HL-60/S4 treated with retinoic acid at 250 ng/mL for 4 days and 3 days (cell line): ENCODE results near the gene FASN.

Experiments used
- in situ Hi-C: fragments of 300-500 bp; cut with MboI; formaldehyde crosslinking; loops from 2 replicates; pipeline ENCODE4 v1.7.0; 2022; ENCODE audit warnings: low sequenced_read_pairs

FASN gene

DNA sequence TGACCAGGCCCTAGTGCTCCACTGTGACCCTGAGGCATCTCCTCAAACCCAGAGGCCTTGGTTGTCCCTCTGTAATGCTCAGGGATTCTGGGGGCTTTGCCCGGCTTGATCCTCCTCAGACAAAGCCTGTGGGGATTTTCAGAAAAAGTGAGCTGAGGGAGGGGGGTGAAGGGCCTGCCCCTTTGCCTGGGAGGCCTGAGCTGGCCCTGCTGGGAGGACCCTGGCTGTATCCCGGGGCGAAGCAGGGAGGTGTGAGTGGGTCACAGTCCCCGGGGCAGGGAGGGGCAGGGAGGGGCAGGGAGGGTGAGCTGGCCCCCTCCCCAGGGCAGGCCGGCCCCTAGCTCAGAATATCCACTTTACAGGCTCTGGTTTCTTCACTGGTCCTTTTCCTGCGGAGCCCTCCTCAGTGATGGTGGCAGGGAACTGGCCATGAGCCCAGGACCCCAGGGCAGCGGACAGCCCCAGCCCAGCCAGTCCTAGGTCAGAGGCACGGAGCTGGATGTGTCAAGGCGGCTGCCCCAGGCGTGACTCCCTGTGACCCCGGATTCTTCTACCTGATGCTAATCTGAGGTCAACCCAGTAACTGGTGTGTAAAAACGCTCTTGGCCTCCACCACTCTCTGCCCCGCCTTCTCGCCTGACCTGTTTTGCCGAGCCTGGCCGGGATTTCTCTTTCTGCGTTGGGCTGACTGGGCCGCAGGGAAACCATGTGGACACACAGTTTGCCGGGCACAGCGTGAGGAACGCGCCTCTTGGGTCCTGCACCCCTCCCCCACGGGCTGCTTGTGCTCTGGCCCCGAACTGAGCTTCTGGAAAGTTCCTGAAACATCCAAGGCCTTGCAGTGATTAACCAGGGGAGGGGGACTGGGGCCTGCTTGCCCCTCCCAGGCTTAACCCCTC is 5.8 kb upstream of the FASN start:
- in situ Hi-C loops = no loop called here

DNA sequence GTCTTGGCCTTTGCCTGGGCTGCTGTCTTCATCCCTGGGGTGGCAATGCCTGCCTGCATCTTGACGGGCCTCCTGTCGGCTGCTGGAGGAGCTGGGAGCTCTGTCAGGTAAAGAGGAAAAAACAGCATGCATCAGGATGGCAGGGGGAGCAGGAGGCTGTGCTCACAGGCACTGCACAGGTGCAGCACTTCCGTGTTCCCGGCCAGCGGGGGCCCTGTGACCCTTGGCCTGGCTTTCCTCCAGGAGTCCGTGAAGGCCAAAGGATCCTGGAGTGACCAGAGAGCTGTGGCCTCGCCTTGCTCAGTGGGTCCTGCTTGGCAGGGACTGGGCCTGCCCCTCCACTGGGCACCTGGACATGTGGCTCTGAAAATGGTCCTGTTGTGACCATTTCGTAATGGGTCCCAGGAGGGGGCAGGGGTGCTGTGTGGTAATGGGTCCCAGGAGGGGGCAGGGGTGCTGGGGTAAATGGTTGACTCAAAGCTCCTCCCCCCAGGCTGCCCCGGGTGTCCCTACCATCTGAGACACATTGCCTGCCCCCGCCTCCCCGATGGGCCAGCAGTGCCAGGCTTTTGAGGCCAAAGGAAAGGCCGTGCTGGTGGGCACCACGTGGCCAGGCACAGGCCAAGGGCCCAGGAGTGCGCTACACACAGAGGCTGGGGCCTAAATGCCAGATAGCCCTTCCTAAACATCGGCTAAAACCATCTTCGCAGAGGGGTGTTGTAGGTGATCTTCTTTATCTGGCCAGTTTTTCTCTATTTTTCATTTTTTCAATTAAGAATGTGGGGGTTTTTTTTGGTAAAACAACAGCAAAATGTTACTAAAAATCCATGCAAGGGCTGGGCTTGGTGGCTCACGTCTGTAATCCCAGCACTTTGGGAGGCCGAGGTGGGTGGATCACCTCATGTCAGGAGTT is 4.0 kb upstream of the FASN start:
- in situ Hi-C loops = no loop called here

DNA sequence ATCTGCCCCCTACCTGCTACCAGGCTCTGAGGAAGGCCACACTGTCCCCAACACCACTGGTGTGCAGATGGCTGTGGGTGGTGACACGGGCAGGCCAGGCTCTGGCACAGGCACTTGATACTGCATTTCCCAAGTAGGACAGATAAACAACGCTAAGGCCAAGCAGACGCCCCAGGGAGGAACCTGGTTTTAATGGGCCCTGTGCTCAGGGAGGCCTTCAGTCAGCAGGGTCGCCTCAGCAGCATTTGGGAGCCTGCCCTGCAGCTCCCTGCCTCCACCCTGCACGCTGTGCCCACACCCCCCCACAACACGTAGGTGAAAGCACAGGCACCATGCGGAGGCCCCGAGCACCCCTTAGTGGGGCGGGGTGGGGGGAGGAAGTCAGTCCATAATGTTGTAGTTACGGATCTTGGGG is 3.3 kb upstream of the FASN start:
- in situ Hi-C loops = no loop called here

DNA sequence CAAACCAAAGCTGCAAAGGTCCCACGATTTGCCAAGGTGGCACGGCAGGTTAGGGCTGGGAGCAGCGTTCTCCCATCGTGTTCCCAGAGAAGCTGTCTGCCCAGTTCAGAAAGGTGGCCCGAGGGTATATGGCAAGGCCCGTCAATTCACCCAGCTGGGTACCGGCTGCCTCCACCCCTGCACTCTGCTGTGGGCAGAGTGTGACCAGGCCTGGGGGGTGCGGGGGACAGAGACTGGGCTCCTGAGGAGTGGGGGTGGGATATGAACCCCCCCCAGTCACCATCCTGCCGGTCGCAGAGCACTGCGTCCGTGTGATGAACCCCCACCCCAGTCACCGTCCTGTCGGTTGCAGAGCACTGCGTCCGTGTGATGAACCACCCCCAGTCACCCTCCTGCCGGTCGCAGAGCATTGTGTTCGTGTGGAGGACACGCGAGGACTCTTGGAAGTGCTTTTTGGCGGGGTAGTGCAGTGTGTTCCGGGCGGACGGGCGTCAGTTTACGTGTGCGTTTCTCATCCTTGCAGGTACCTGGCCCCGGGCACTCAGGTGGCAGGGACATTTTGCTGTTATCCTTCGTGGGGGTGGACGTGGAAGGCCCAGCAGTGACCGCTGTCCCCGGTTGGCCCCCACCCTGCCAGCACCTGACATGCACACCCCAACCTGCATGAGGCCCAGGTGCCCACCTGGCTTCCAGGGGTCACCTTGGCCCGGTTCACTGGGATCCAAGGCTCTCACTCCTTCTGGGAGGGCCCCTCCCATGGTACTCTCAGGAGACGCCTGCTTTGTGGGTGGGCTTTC is 2.7 kb upstream of the FASN start:
- in situ Hi-C loops = no loop called here

DNA sequence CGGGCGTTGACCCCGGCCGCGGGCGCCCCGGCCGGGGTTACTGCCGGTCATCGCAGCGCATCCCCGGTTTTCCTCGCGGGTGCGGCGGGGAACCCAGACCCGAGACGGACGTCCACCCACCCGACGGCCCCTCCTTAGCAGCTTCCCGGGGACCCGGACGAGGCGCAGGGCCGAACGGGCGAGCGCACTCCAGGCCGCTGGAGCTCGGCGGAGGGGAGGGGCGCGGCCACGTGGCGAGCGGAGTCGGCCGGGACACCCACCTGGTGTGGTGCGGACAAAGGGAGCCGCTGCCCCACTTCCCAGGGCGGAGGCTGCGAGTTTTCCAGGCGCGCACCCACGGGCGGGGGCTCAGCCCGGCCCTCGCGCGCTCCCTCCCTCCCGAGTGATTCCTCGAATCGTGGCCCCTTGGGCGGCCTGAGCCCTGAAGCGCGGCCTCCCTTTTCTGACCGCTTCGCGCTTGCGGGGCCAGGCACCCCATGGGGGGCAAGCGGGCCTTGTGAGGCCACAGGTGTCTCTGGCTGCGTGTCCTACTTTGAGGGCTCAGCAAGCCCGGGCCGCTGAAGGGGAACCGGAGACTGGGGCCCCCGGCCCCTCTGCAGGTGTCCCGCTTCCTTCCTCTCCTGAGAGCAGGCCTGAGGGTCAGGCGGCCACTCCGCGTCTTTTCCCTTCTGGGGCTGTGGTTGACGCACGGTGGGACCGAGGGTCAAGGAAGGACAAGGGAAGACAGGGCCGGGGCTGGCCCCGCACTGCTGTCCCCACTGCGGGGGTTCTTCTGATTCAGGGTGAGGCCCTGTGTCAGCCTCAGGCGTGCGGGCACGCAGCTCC is 1.1 kb upstream of the FASN start:
- in situ Hi-C loops = no loop called here

DNA sequence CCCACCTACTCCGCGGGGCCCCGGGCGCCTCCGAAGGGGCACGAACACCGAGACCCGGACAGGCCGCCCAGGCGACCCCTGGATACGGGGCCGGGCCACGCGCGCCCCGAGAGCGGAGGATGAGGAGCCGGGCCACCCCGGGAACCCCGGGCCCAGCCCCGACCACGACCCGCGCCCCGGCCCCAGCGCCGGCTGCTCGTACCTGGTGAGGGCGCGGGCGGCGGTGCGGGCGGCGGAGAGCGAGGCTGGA is 192 bp downstream of the FASN start:
- in situ Hi-C loops = no loop called here

DNA sequence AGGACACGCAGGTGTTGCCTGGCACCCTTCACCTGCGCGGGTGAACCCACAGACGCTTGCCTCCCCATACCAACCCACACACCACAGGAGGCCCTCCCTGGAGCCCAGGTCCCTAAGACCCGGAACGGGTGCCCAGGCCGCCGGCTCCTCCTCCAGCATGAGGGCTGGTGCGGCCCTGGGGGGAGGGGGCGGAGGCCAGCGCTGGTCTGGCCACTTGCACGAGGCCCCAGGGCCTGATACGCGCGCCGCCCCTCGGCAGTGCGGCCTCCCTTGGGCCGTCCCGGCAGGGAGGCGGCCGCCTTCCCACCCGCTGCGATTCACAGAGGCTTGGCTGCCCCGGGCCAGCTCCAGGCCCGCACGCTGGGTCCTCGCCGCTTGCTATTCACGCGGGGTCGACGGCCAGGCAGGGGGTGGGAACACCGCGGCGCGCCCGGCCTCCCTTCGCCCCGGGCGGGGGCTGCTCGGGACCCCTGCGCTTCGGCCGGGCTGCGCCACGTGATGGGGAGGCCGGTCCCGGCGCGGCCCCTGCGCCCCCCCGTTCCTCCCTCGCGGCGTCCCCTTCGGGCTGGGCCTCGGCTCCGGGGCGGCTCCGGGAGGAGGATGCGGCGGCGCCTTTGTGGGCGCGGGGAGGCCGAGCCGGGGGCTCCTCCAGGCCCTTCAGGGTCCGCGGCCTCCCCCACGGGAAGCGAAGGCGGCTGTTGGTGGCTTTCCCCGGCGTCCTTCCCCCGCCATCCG is 685 bp downstream of the FASN start:
- in situ Hi-C loops = no loop called here

DNA sequence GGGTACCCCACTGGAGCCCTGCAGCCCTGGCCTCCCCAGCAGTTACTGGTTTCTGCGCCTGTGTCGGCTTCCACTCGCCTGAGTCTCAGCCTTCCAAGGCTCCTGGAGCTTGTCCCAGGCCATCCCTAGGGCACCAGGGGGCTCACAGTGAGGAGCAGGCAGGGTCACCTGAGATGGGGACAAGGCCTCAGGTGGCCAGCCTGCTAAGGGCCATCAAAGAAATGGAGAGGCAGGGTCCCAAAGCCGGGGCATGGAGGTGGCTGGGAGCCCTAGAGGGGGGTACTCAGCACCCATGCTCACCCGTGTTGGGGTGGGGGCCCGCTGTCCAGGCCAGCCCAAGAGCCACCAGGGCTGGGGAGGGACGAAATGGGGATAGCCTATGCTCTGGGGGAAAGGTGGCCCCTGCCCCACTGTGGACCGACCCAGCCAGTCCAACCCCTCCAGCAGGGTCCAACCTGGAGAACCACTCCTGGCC is 1.3 kb downstream of the FASN start:
- in situ Hi-C loops = no loop called here

DNA sequence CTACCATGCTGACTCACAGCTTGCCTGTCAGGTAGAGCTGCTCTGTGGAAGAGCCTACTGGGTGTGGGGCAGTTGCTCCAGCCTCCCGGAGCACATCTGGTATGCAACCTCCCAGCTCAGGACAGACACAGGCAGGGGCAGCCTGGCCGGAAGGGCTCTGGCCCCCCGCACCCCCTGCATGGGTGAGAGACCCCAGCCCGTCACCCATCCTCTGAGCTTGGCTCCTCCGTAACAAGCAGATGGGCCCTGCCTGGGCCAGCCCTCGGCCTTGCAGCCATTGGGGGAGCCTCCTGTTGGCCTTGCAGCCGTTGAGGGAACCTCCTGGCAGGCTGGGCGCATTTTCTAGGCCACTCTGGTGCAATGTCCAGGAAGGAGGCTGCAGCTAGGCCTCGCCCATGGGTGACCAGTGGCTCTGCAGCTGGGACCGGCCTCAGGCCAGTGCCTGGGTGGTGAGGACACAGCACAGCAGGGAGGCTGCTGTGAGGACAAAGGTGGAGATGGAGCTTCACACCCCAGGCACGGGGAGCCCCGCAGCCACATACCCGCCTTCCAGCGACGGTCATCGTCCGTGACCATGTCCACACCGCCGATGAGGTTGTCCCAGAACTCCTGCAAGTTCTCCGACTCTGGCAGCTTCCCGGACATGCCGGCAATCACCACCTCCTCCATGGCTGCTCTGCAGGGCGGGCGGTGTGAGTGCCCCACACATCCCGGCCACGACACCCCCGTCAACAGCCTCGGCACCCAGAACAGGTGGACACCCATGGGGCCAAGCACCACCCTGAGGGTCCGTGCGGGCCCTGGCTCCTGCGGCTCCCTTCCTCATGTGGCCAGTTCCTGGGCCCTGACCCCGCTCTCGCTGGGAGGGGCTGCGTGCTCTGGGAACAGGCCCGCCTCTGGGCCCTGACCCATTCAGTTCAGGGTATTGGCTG is 2.0 kb downstream of the FASN start:
- in situ Hi-C loops = no loop called here

DNA sequence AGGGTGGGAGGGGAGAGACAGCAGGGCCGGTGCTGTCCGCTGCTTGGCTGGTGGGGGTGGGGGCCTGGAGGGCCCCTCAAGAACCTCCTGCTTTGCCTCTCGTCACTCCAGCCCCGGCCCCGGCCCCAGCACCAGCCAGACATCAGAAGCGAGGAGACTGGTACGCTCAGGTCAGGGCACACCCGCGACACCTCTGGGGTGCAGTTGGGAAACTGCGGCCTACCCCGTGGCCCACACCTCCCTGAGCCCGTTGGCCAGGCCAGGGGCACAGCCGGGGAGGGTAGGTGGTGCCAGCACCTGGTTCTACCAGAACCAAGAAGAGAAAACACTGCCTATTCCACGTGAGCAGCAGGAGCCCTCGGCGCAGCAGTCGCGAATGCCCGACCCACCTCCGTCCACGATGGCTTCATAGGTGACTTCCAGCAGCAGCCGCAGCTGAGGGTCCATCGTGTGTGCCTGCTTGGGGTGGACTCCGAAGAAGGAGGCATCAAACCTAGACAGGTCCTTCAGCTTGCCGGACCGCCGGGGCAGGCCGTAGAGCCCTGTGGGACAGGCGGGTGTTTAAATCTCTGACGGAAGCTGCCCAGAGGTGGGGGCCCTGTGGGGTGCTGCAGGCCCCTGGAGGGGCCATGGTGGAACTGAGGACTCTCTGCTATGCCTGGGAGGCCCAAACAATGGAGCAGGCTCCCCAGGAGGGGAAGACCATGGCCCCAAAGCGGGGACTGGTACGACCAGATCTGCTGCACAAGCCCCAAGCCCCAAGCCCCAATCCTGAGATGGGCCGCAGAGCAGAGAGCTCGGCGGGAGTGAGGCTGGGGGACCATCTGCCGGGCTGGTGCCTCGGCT is 2.9 kb downstream of the FASN start:
- in situ Hi-C loops = no loop called here

DNA sequence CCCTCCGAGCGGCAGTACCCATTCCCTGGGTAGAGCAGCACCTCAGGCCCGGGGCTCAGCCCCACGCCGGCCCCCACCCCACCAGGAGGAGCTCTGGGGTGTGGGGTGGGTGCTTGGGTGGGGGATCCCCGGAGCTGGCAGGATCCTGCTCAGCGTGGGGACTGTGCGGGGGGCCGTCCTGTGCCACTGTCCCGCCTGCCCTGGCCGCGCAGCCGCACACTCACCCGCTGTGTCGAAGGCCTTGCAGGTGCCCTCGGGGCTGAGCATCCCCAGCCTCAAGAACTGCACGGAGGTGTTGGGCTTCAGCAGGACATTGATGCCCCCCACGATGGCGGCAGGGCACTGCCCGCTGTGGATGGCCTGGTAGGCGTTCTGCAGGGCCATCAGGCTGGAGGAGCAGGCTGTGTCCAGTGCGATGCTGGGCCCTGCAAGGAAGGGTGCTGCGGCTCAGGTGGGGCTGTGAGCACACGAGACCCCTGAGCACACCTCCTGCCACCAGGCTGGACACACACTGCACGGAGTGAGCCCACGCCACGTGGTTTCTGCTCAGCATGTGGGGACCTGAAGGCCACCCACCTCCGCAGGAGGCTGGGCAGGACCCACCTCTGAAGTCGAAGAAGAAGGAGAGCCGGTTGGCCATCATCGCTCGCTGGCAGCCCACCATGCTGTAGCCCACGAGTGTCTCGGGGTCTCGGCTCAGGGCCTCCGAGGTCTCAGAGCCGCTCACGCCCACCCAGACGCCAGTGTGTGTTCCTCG is 4.9 kb downstream of the FASN start:
- in situ Hi-C loops = no loop called here

DNA sequence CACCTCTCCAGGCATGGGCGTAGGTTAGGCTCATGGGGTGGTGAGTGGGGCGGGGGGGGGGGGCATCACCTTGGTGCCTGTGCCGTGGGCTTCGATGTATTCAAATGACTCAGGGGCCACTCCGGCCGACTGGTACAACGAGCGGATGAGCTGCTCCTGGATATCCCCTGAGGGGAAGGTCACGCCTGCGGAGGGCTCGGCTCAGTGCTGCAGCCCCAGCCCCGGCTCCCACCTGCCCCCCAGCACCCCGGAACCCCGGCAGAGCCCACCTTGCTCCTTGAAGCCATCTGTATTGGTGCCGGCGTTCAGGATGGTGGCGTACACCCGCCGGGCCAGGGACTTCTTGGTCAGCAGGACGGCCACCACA is 5.4 kb downstream of the FASN start:
- in situ Hi-C loops = no loop called here

DNA sequence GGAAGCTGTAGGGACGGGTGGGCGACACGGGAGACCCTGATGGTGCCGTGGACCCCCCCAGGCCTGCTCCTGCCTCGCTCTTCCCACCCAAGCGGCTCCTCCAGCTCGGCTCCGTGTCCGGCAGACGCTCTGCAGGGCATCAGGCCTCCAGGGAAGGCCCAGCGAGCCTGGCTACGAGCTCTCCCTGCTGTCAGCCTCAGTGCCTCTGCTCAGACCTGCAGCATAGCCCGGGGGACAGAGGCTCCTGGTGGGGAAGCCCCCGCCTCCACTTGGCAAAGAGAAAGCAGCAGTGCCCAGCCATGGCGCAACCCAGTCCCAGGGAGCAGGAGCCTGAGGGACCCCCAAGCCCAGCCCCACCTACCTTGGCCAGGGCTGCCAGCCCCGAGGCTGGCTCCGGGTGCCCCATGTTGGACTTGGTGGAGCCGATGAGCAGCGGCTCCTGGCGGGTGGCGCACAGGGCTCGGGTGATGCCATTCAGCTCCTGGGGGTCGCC is 5.9 kb downstream of the FASN start:
- in situ Hi-C loops = no loop called here

DNA sequence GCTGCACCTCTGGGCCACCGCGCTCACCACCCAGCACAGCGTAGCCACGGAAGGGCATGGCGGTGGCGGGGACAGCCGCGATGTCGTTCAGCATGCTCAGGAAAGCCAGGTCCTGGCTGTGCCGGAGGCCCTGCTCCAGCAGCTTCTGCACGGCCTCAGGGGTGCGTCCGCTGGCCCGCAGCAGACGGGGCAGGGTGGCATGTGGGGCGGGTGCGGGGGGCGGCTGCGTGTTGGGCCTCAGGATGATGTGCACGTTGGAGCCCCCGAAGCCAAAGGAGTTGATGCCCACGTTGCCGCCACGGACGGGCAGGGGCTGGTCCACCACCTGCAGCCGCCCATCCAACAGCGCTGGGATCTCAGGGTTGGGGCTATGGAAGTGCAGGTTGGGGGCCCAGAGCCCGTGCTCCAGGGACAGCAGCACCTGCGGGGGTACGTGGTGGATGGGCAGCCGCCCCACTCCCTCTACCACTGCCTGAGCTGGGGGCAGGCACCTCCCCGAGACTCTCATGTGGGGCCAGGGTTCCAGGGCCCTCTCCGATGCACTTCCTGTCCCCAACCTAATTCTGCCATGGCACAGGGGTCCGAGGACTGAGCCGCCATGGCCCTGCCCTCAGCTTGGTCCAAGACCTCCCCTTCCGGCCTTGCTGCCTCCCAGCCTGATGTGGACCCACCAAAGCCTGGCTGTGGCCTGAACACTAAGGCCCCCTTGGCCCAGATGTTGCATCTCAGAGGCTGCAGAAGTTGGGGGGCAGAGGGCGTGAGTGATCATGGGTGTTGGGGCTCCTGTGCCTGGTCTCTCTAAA is 6.6 kb downstream of the FASN start:
- in situ Hi-C loops = no loop called here

DNA sequence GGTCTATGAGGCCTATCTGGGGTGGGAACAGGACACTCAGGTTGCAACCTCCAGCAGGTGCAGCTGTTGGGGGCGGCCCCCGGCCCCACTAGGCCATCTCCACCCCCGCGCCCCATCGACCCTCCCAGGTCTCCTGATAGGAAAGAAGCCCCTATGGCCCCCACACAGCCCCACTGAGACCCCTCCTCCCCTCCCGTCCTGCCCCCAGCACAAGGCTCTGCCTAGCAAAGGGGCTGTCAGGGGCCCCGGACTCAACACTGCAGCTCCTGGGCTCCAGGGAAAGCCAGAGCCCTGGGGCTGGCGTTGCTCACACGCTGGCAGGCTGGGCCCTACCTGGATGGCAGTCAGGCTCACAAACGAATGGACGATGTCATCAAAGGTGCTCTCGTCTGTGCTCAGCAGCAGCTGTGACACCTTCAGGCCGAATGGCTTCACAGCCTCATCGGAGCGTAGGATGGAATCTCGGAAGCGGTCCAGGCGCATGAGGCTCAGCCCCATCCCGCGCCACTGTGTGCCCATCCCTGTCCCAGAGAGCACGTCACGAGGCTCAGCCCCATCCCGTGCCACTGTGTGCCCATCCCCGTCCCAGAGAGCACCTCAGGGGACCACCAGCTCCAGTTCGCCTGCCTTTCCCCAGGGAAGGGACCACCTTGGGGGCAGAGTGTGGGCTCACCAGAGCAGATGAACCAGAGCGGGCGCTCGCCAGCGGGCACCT is 7.3 kb downstream of the FASN start:
- in situ Hi-C loops = no loop called here
